ENCODE measurements around the gene DPP10. TPM values are rescaled to one million over a fixed set of nuclear protein-coding genes. Genes with fewer than 3 reads are reported as not detected.

The DPP10 gene
- total RNA-seq, 1 donor from 2014 or later = 2.1 TPM

DNA sequence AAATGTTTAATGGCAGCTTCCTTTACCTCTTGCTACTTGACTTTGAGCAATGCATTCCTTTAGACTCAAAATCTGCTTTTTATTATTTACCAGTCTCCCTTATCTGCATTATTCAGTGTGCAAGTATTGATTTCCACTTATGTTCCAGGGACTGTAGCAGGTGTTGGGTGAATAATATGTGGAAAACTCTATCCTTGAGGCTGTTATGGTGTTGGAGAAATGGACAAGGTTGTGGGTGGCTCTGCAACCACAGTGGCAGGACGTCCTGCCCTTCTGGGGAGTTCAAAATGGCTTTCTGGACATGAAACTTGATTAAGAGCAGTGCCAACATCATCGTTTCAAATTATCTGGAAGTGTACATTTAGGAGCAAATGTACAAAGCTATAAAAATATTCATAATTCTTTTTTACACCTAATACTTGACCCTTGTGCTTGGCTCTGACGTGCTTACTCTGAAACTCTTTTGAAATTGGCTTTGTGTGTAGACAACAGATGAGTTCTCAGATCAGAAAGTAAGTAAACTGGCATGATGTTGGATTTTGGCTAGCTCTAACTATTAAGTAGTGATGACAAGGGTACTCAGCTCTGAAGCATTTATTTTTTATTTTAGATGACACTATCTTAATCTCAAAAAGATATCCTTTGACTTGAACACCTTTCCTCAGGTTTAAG is 766.2 kb downstream of the DPP10 start:
- DNase-seq (ENCODE audit: low read depth, low spot score) = no peak
- Mint-ChIP-seq H3K27ac (ENCODE audit: unreplicated experiment) (no peak overlapping the region), H3K27me3 (ENCODE audit: low read depth) (peaks cover 2% of the 10 kb centered on the region), H3K36me3 (ENCODE audit: low read depth) (peaks cover 3% of the 10 kb centered on the region), H3K9me3 (peaks cover 3% of the 10 kb centered on the region), H3K4me3 (no peak overlapping the region), H3K4me1 (peaks cover 10% of the 10 kb centered on the region)
- TF ChIP-seq, protein P1, sequence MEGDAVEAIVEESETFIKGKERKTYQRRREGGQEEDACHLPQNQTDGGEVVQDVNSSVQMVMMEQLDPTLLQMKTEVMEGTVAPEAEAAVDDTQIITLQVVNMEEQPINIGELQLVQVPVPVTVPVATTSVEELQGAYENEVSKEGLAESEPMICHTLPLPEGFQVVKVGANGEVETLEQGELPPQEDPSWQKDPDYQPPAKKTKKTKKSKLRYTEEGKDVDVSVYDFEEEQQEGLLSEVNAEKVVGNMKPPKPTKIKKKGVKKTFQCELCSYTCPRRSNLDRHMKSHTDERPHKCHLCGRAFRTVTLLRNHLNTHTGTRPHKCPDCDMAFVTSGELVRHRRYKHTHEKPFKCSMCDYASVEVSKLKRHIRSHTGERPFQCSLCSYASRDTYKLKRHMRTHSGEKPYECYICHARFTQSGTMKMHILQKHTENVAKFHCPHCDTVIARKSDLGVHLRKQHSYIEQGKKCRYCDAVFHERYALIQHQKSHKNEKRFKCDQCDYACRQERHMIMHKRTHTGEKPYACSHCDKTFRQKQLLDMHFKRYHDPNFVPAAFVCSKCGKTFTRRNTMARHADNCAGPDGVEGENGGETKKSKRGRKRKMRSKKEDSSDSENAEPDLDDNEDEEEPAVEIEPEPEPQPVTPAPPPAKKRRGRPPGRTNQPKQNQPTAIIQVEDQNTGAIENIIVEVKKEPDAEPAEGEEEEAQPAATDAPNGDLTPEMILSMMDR (conservative IDR thresholded peaks at IDR 0.05) = no peak

DNA sequence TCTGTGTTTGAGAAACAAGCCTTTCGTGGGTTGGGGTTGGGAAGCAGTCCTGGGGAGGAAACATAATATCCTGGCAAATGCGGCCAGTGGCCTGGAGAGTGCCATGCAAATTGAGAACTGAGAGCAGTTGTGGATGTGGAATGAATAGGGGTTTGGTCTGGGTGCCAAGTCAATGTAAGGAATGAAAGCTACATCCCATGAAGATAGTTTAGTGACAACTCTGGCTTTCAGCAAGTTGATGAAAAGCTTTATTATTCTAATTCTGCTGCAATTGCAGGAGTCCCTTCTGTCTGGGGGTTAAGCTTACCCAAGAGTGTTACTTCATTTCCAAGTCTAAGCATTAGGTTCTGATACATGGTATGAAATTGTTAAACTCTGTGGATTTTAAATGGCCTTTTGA is 771.6 kb downstream of the DPP10 start:
- H3K27ac Mint-ChIP-seq (ENCODE audit: unreplicated experiment) = no peak overlapping the region
- no peak overlapping the region for H3K4me3 Mint-ChIP-seq
- no peaks in the 10 kb centered on the region for H3K9me3 Mint-ChIP-seq
- peaks cover 2% of the 10 kb centered on the region for H3K27me3 Mint-ChIP-seq (ENCODE audit: low read depth)
- H3K36me3 Mint-ChIP-seq (ENCODE audit: low read depth) = no peaks in the 10 kb centered on the region
- no peak for DNase-seq (ENCODE audit: low read depth, low spot score)
- TF ChIP-seq, protein P1 (conservative IDR thresholded peaks at IDR 0.05) = no peak
- peaks cover 21% of the 10 kb centered on the region for H3K4me1 Mint-ChIP-seq

DNA sequence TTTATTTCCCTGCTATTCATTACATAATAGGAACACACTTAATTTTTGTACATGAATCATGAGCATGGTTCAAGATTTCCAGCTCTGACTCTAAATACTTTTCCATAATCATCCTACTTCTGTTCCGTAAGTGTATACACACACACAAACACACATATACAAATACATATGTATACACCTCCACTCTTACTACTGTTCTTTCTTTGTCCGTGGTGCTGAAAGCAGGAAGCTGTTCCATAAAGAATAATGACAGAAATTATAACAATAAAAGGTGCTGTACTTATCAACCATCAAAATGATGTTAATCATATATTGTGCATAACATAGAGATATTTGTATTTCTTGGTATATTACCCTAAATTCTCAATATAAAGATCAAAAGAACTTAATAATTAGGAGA is 776.9 kb downstream of the DPP10 start:
- Mint-ChIP-seq H3K27me3 (ENCODE audit: low read depth) (no peaks in the 10 kb centered on the region), H3K9me3 (no peaks in the 10 kb centered on the region), H3K4me1 (peaks cover 5% of the 10 kb centered on the region), H3K36me3 (ENCODE audit: low read depth) (no peaks in the 10 kb centered on the region), H3K4me3 (no peak overlapping the region), H3K27ac (ENCODE audit: unreplicated experiment) (no peak overlapping the region)
- no peak for DNase-seq (ENCODE audit: low read depth, low spot score)
- TF ChIP-seq, protein P1 (conservative IDR thresholded peaks at IDR 0.05) = no peak

DNA sequence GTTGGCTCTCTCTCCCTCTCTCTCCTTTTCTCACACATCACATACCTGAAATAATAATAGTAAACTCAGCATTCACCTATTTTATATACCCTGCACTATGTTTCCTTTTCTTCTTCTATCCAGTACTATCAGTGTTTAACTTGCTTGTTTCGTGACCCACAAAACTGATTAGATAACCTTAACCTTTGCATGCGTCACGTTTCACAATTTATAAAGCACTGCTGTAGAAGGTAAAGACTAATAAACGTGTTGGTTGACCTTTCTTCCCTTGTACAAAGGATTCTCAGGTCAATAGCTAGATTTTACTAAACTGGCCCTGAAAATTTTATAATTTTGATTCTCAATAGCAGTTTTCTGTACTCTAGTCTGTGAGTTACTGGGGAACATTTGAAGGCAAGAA is 791.7 kb downstream of the DPP10 start:
- TF ChIP-seq, protein P1 (conservative IDR thresholded peaks at IDR 0.05) = no peak
- H3K4me1 Mint-ChIP-seq = no peaks in the 10 kb centered on the region
- no peak for DNase-seq (ENCODE audit: low read depth, low spot score)

DNA sequence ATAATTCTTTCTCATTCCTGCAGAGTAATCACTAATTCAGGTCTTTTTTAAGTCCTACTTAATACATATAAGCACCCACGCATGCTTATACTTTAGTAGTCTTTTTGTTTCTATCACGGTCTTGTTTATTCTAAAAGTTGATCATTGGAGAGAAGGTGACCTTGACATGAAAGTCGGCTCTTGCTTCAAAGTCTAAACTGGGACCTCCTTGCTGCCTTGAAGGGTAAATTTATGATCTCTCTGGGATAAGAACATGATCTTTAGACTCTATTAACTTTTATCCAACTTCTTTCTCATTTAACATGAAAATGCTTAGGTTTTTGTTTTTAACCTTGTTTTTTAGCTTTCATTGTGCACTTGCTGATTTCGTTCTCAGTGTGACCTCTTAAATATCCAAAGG is 792.3 kb downstream of the DPP10 start:
- Mint-ChIP-seq H3K36me3 (ENCODE audit: low read depth) (no peaks in the 10 kb centered on the region), H3K27ac (ENCODE audit: unreplicated experiment) (no peak overlapping the region), H3K27me3 (ENCODE audit: low read depth) (no peaks in the 10 kb centered on the region), H3K4me3 (no peak overlapping the region), H3K9me3 (peaks cover 2% of the 10 kb centered on the region), H3K4me1 (no peaks in the 10 kb centered on the region)
- TF ChIP-seq, protein P1 (conservative IDR thresholded peaks at IDR 0.05) = no peak
- no peak for DNase-seq (ENCODE audit: low read depth, low spot score)

More for the DNA sequence above, 791.7 kb downstream of the DPP10 start:
- no peak overlapping the region for H3K4me3 Mint-ChIP-seq
- H3K36me3 Mint-ChIP-seq (ENCODE audit: low read depth) = no peaks in the 10 kb centered on the region
- H3K27me3 Mint-ChIP-seq (ENCODE audit: low read depth) = no peaks in the 10 kb centered on the region
- H3K27ac Mint-ChIP-seq (ENCODE audit: unreplicated experiment) = no peak overlapping the region
- peaks cover 1% of the 10 kb centered on the region for H3K9me3 Mint-ChIP-seq
